HG03108 (cell line): ENCODE results near the gene HIPK1.
"Not testable (repeated sequence)": the region's sequence is repeated elsewhere in the genome, so short reads cannot be mapped to it uniquely, and the experiment has no call there.

ENCODE experiments used
- ATAC-seq: cut with Tn5 transposase; IDR thresholded peaks from one replicate; pipeline ENCODE4 v1.9.1; 2021; ENCODE audit warnings: moderate library complexity; ENCODE audit not compliant: unreplicated experiment

HIPK1 gene

DNA sequence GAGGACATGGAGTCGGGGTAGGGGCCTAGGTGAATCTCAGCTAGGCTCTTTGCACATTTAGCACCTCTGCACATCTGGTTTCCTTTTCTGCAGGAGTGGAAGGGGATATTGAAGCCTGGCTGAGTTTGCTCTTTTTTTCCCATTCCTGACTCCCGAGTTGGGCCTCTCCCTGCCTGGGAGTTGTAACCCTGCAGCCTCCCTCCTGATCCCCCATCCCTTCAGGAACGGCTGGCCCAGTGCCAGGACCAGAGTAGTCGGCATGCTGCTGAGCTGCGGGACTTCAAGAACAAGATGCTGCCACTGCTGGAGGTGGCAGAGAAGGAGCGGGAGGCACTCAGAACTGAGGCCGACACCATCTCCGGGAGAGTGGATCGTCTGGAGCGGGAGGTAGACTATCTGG is 51.0 kb downstream of the HIPK1 start:
- ATAC-seq: no peak

DNA sequence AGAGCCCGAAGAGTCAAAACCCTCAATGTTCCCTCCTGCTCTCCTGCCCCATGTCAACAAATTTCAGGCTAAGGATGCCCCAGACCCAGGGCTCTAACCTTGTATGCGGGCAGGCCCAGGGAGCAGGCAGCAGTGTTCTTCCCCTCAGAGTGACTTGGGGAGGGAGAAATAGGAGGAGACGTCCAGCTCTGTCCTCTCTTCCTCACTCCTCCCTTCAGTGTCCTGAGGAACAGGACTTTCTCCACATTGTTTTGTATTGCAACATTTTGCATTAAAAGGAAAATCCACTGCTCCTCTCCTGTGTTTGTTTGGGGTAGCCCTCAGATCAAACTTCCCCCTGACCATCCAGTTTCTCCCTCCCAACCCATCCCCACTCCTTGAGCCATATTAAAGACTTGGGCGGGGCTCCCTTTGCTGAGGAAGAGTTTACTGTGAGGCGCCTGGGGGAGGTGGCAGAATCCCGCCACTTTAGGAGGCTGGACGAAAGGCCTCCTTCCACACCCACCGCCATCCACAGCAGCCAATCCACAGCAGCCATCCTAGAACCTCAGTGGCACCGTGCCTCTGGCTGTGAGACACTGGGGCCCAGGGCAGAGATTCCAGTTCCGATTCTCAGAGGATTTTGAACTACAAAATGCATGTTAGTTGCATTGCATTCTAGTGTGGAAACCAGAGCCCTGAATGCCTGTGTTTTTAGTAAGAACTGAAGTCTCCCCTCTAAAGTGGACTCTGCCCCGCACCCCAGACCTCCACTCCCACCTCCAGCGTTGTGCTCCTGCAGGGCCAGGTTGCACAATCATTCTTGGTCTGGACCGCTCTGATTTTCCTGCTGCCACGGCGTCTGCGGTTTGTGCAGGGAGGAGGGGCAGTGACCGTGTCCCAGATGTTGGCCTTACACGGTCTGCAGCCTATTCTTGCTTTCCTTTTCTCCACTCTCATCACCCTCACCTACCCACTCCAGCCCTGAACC is 53.1 kb downstream of the HIPK1 start:
- no peak for ATAC-seq

DNA sequence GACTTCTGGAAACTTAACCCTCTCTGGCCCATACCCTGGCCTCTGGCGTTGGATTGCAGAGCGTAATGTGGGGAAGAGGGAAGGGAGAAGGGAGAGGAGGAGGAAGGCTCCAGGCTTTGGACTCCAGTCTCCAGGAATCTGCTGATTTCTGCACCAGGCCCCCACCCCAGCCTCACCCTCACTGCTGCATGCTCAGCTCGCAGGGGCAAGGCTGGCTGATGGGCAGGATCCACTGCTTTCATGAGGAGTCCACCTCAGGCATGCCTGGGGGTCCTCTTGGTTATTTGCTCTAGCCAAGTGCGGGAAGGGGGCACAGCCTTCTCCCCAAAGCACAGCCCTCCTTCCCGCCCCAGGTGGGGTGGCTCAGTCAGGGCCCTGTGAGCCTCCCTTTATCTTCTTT is 53.8 kb downstream of the HIPK1 start:
- ATAC-seq: no peak

GRCh38 chr1:113983391-113983790 is 54.3 kb downstream of the HIPK1 start:
- ATAC-seq: no peak

- no peak for ATAC-seq
Measured at GRCh38 chr1:113983826-113984225, 54.7 kb downstream of the HIPK1 start.

DNA sequence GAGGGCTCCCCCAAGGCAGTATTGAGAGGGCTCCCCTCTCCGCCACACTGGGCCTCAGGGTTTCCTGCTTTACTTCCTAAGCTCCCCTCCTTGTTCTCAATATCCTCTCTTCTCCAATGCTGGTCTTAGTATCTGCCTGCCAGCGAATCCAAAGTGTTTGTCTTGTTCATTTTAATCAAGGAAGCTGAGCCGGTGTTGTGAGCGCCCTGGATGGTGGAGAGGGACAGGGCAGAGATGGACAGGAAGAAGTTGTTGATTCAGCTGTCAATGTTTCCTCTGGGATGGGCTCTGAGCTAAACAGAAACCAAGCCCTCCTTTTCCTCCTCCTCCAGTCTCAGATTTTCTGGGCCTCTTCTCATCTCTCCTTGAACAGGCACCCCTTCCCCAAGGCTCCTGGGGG is 55.6 kb downstream of the HIPK1 start:
- no peak for ATAC-seq

DNA sequence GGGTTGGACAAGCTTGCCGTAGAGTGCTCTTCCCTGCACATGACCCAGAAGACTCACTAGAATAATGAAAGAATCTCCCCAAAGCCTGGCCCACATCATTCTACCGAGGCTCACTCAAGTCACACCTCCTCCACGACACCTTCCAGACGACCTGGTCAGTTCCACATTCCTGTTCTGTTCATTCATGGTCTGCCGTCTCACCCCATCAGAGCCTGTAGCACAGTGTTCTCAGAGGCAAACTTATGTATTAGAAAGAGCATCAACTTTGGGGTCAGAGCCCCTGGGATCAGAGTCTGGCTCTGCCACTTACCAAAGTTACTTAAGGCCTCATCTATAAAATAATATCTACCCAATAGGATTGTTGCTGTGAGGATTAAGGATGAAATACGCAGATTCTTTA is 57.7 kb downstream of the HIPK1 start:
- no peak for ATAC-seq

GRCh38 chr1:113987259-113987658 is 58.1 kb downstream of the HIPK1 start:
- ATAC-seq: no peak

DNA sequence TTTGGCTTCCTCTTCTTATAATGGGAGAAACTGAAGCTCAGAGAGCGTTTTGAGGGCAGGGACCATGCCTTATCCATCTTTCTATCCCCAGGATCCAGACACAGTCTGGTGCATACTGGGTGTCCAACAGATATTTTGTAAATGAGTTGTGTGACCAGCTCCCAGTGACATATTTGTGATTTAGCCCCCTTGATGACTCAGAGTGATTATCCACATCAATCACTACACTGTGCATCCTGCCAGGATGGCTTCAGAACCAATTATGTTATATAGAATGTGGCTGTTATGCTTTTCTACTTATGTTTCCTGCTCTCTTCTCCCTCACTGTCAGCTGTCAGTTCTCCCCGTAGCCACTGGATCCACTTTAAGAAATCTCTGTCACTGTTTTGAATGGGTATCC is 61.4 kb downstream of the HIPK1 start:
- no peak for ATAC-seq

- ATAC-seq: no peak
Measured at GRCh38 chr1:113990961-113991360, 61.8 kb downstream of the HIPK1 start.

DNA sequence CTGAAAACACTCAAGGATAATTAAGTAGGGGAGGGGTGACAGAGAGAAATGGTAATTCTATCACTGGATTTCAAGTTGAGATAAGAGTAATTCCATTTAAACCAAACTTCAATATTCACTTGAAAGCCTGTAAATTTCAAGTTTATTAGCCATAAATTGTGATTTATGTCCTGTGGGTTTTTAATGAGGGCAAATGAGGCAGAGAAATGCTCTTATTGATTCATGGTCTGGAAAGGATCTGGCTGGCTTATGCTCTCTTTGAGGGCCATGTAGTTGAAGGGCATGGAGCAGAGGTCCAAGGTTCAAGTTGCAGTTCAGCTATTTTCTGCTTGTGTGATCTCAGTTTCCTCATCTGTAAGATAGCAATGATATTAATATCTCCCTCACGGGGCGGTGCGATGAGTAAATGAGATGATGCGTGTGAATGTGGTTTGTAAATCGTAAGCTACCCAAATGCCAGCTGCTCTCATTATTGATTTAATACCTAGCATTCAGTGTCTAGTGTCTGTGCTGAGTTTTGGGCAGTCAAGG is 62.4 kb downstream of the HIPK1 start:
- ATAC-seq: no peak

GRCh38 chr1:113993072-113993471 is 63.9 kb downstream of the HIPK1 start:
- no peak for ATAC-seq

DNA sequence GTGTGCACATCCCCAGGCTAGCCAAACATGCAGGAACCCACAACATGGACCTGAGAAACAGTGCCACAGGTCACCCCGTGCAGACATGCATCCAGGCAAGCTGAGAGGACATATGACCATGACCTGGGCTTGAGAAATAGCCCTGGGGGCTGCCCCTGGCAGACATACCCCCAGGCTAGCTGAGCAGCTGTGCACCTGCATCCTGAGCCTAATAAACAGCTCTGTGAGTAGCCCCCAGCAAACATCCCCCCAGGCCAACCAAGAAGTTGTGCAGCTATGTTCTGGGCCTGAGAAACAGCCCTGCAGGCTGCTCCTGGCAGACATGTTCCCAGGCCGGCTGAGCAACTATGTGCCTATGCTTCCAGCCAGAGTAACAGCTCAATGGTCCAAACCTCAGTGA is 64.6 kb downstream of the HIPK1 start:
- no peak for ATAC-seq

DNA sequence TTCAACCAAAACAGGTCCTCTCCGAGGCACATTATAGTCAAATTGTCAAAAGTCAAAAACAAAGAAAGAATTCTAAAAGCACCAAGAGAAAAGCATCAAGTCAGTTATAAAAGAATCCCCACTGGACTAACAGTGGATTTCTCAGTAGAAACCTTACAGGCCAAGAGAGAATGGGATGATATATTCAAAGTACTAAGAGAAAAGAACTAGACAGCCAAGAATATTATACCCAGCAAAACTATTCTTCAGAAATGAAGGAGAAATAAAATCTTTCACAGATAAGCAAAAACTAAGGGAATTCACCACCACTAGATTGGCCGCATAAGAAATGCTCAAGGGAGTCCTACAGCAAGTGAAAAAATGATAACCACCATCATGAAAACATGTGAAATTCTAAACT is 66.3 kb downstream of the HIPK1 start:
- no peak for ATAC-seq

- no peak for ATAC-seq
Measured at GRCh38 chr1:113998361-113998760, 69.2 kb downstream of the HIPK1 start.

- no peak for ATAC-seq
Measured at GRCh38 chr1:113999233-113999632, 70.1 kb downstream of the HIPK1 start.

DNA sequence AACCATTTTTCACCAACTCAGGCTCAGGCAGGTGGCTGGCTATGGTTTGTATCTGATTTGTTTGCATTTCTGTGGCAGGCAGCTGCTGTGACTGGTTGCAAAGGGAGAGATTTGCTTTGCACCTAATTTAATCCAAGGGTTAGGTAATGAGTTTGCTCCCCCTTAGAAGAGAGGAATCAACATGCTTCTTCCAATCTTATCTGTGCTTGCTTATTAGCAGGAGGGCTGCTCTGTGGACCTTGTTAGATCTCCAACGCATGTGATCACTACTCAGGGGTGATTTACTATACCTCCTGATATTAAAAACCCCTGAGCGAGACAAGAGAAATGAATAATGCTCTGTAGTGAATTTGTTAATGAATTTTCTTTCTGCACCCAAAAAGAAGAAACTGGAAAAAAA is 70.7 kb downstream of the HIPK1 start:
- no peak for ATAC-seq

- ATAC-seq: no peak
Measured at GRCh38 chr1:114000406-114000805, 71.3 kb downstream of the HIPK1 start.

DNA sequence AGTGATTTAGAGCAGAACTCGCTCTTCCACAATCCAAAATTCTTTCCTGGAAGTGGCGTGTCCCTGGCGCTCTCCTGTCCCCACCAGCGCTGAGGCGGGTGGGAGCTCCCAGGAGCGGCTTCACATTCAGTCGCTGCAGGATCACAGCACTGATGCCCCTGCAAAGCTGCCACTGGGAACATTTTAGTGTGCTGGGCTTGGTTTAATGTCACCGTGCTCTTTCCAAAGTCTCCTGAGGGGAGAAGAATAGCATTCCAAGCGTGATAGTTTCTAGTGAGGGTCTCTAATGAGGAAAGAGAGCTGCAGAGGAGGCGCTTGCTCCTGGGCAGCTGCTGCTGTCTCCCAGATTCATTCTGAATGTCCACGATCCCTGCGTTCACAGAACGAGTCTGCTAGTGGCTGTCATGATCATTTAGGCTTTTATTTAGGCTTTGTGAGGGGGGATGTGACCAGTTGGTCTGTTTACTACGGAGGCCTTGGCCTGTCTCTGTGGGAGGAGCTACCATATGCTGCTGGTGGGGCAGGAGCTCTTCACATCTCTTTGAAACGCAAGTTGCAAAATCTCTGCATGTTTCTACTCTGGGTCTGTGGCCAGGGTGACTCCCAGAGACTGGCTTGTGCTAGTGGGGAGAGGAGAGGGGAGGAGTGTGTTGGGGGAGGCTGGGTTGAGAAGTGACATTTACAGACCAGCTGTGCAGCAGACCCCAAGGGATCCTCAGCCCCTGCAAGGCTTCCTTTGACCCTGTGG is 73.5 kb downstream of the HIPK1 start:
- no peak for ATAC-seq

DNA sequence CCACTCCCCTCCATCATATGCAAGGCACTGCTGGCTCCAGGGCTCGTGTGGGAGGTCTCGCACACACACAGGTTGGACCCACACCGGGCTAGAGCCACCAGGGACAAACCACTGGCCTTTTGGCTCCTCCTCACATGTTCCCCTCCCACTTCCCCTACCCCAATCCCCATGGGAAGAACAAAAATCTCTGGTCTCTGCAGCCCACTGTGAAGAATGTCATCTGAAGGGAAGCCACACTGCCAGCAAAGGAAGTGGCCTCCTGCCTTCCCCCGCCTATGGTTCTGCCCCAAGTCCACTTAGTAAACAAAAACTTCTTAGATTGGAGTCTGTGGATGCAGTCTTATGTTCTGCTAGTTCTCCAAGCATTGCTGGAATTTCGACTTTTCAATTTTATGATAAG is 74.3 kb downstream of the HIPK1 start:
- ATAC-seq: no peak

GRCh38 chr1:114006825-114007224 is 77.7 kb downstream of the HIPK1 start:
- not testable (repeated sequence) for ATAC-seq

DNA sequence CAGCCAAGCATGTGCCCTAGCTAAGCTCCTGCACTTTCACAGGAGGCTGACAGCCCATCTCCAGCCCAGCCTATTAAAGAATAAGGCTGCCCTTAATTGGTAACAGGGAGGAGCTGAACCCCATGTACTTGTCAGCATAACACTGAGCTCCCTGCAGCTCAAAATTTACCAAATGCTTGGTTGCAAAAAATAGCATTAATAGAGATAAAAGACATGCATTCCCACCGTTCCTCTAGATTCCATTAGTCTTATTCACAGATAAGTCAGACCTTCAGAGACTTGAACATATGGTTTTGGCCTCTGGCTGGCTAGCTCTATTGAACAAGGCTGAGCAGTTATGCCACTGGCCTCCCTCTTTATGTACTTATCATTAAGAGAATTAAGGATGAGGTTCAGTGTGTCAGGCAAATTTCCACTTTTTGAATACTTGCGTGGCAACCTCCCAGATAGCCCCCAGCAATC is 79.4 kb downstream of the HIPK1 start:
- ATAC-seq: no peak
